ENCODE data around the gene USP33. TPM values are rescaled to one million over a fixed set of nuclear protein-coding genes. Genes with fewer than 3 reads are reported as not detected.

Gene USP33
- total and polyA plus RNA-seq, 2 of the 13 experiments (the other 11 are each of a cell fraction or from before 2014, with no cell fraction given), result 32.0 to 49.1 TPM

DNA sequence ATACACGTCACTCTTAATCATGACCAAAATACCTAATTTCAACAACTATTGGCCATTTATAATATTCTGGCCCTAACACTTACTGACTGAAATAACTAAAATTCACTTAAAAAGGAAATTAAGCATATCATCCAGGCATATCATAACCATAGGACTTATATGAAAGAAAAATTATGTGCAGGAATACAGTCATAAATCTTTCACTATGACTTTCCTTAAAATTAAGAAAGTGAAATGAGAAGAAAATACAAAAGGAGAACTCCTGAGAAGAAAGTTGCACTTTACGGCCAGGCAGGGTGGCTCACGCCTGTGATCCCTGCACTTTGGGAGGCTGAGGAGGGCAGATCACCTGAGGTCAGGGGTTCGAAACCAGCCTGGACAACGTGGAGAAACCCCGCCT lies 86.6 kb downstream of the USP33 start (continued):
- TF ChIP-seq ZNF280B (CRISPR knock-in tag; IDR thresholded peaks at IDR 0.05; ENCODE audit: borderline replicate concordance) (no peak), KLF13 (CRISPR knock-in tag; IDR thresholded peaks at IDR 0.05) (no peak), ZNF776 (CRISPR knock-in tag; IDR thresholded peaks at IDR 0.05) (no peak)
- TF ChIP-seq, protein P1, sequence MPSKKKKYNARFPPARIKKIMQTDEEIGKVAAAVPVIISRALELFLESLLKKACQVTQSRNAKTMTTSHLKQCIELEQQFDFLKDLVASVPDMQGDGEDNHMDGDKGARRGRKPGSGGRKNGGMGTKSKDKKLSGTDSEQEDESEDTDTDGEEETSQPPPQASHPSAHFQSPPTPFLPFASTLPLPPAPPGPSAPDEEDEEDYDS (CRISPR knock-in tag; IDR thresholded peaks at IDR 0.05), result no peak

- no peak for TF ChIP-seq ZBTB43 (CRISPR knock-in tag; conservative IDR thresholded peaks at IDR 0.05)
- TF ChIP-seq ZNF101 (CRISPR knock-in tag; IDR thresholded peaks at IDR 0.05; ENCODE audit: borderline replicate concordance, low read depth), result no peak
- no peak for TF ChIP-seq SNAI1 (CRISPR knock-in tag; IDR thresholded peaks at IDR 0.05; ENCODE audit: borderline replicate concordance)
Observed at GRCh38 chr1:77672374-77672773, 87.3 kb downstream of the USP33 start.

More at GRCh38 chr1:77672374-77672773, 87.3 kb downstream of the USP33 start:
- Histone ChIP-seq H3K36me3 (replicated peaks in 1 of 2; ENCODE audit: control insufficient read depth in 1 of 2, insufficient read depth in 2 of 2, low read length in 2 of 2) (peaks cover 0 to 5% of the 10 kb centered on the region in 2 experiments; a peak in 1 of 5 replicates), H3K4me3 (replicated peaks in 1 of 3; ENCODE audit: insufficient read depth in 1 of 3, low read depth in 2 of 3, low read length in 3 of 3) (no peak overlapping the region), H3K4me1 (ENCODE audit: insufficient read depth, low read length) (peaks cover 39% of the 10 kb centered on the region), H3K27me3 (ENCODE audit: control insufficient read depth in 1 of 2, insufficient read depth in 2 of 2, low read length in 2 of 2) (no peaks in the 10 kb centered on the region), H3K4me2 (ENCODE audit: low read depth, low read length) (no peak overlapping the region), H3K79me2 (ENCODE audit: insufficient read depth, low read length) (peaks cover 98% of the 10 kb centered on the region), H4K20me1 (ENCODE audit: insufficient read depth, low read length) (peaks cover 26% of the 10 kb centered on the region; the same call in 1 of the 2 replicates), H3K27ac (ENCODE audit: extremely low read length, insufficient read depth, low read length) (no peak overlapping the region), H3K9ac (ENCODE audit: insufficient read depth, low read depth, low read length) (no peak overlapping the region), H2AFZ (ENCODE audit: low read length) (no peak overlapping the region), H3K9me3 (ENCODE audit: low read length) (no peaks in the 10 kb centered on the region)
- intact Hi-C loops (cut with micrococcal nuclease; ENCODE audit: unreplicated experiment), result no loop called here
- POLR2A ChIA-PET, result no interaction called here
- no peak for FAIRE-seq
- in situ Hi-C loops (cut with HindIII; ENCODE audit: extremely low pct_ligation_motif_present, low pct_unique_long_range_greater_than_20kb), result no loop called here
- no peak for DNase-seq (ENCODE audit: low spot score)
- WGBS (ENCODE audit: low lambda C conversion rate), result 94% methylated on average over 2 of the region's 2 CpGs
- CTCF ChIA-PET (ENCODE audit: low intra/inter-chr PET ratio, low total read pairs), result no interaction called here
- BruUV-seq (replicated peaks), result no TSS peak
- ATAC-seq, result no peak
